Glutamatergic neuron (in vitro differentiated cells): Measurements from ENCODE around the gene CHERP. TPM values are rescaled to one million over a fixed set of nuclear protein-coding genes. Genes with fewer than 3 reads are reported as not detected.
"Not testable (repeated sequence)": the region's sequence is repeated elsewhere in the genome, so short reads cannot be mapped to it uniquely, and the experiment has no call there.

Source experiments
- DNase-seq: peaks from one replicate; pipeline ENCODE4 v3.0.0; 2022
- H3K27ac Mint-ChIP-seq: one replicate; pipeline ENCODE4 v1.8.0; 2020; ENCODE audit warnings: mild to moderate bottlenecking, mixed read lengths, inconsistent platforms; ENCODE audit not compliant: unreplicated experiment
- H3K27me3 Mint-ChIP-seq: one replicate; pipeline ENCODE4 v1.8.0; 2020; ENCODE audit warnings: mild to moderate bottlenecking, moderate library complexity, mixed read lengths, inconsistent platforms; ENCODE audit not compliant: unreplicated experiment
- H3K36me3 Mint-ChIP-seq: one replicate; pipeline ENCODE4 v1.8.0; 2020; ENCODE audit warnings: mild to moderate bottlenecking, mixed read lengths, inconsistent platforms; ENCODE audit not compliant: unreplicated experiment
- H3K4me1 Mint-ChIP-seq: one replicate; pipeline ENCODE4 v1.8.0; 2020; ENCODE audit warnings: mild to moderate bottlenecking, low read depth, mixed read lengths, inconsistent platforms; ENCODE audit not compliant: unreplicated experiment
- H3K4me3 Mint-ChIP-seq: one replicate; pipeline ENCODE4 v1.8.0; 2020; ENCODE audit warnings: mild to moderate bottlenecking, mixed read lengths, inconsistent platforms; ENCODE audit not compliant: unreplicated experiment
- H3K9me3 Mint-ChIP-seq: one replicate; pipeline ENCODE4 v1.8.0; 2020; ENCODE audit warnings: mild to moderate bottlenecking, moderate library complexity, mixed read lengths, inconsistent platforms; ENCODE audit not compliant: unreplicated experiment
- total RNA-seq: library from RNA; stranded (reverse); fragmentation: NEBNext Ultra II Directional; extraction: Animal tissue kit (Norgen Biotek cat#: 25700); gene quantifications from one replicate; pipeline ENCODE4 v1.2.1, GENCODE V29; 2021; ENCODE audit not compliant: unreplicated experiment
- TF ChIP-seq, protein P1 (sequence below): fragments of 200-600 bp; sonication (generic); IDR thresholded peaks from one replicate; pipeline ENCODE4 v1.5.0; 2021; ENCODE audit not compliant: partially characterized antibody, unreplicated experiment

Gene CHERP
- total RNA-seq, 1 donor from 2014 or later: 50.7 TPM

DNA sequence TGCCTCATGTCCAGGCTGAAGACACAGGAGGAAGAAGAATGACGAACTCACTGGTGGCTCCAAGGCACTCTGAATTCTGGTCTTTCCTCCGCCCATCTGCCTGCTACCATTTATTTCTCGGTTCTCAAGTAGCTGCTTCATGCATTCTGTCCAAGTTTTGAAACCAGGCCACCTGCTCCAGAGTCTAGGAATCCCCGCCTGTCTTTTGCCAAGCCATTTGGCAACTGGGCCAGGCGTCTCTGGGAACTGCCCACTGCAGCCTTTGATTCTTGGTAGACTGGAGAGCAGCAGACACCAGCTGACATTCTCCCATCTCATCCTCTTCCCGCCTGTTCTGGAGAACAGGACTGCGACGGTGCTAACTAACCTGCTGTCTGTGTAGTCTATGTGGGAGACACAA is 19.1 kb upstream of the CHERP start:
- Mint-ChIP-seq H3K9me3 (no peaks in the 10 kb centered on the region), H3K36me3 (peaks cover 2% of the 10 kb centered on the region), H3K4me3 (no peak overlapping the region), H3K27me3 (no peaks in the 10 kb centered on the region), H3K4me1 (no peaks in the 10 kb centered on the region), H3K27ac (no peak overlapping the region)
- DNase-seq: no peak
- TF ChIP-seq, protein P1, sequence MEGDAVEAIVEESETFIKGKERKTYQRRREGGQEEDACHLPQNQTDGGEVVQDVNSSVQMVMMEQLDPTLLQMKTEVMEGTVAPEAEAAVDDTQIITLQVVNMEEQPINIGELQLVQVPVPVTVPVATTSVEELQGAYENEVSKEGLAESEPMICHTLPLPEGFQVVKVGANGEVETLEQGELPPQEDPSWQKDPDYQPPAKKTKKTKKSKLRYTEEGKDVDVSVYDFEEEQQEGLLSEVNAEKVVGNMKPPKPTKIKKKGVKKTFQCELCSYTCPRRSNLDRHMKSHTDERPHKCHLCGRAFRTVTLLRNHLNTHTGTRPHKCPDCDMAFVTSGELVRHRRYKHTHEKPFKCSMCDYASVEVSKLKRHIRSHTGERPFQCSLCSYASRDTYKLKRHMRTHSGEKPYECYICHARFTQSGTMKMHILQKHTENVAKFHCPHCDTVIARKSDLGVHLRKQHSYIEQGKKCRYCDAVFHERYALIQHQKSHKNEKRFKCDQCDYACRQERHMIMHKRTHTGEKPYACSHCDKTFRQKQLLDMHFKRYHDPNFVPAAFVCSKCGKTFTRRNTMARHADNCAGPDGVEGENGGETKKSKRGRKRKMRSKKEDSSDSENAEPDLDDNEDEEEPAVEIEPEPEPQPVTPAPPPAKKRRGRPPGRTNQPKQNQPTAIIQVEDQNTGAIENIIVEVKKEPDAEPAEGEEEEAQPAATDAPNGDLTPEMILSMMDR: no peak

- Mint-ChIP-seq H3K9me3 (no peaks in the 10 kb centered on the region), H3K36me3 (no peaks in the 10 kb centered on the region), H3K27me3 (no peaks in the 10 kb centered on the region), H3K4me3 (no peak overlapping the region), H3K4me1 (no peaks in the 10 kb centered on the region), H3K27ac (no peak overlapping the region)
- TF ChIP-seq, protein P1: no peak
- DNase-seq: no peak
Observed at GRCh38 chr19:16559780-16560276, 17.6 kb upstream of the CHERP start.

GRCh38 chr19:16554776-16555175 is 12.5 kb upstream of the CHERP start:
- no peak overlapping the region for H3K27ac Mint-ChIP-seq
- TF ChIP-seq, protein P1: no peak
- no peaks in the 10 kb centered on the region for H3K4me1 Mint-ChIP-seq
- H3K27me3 Mint-ChIP-seq: peaks cover 2% of the 10 kb centered on the region
- no peak overlapping the region for H3K4me3 Mint-ChIP-seq
- no peaks in the 10 kb centered on the region for H3K36me3 Mint-ChIP-seq
- no peak for DNase-seq
- no peaks in the 10 kb centered on the region for H3K9me3 Mint-ChIP-seq

DNA sequence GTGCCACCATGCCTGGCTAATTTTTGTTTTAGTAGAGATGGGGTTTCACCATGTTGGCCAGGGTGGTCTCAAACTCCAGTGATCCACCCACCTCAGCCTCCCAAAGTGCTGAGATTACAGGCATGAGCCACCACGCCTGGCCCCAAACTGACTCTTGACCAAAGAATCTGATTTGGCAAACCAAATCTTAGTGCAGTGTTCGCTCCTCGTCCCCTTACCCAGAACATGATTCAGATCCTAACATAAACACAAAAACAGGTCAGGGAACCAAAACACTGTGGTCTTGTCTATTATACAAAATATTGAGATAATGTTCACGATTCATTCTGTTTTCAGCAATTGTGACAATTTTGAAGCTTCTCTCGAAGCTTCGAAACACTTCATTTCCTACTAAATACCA is 9.7 kb upstream of the CHERP start:
- not testable (repeated sequence) for H3K27me3 Mint-ChIP-seq, H3K36me3 Mint-ChIP-seq, H3K4me1 Mint-ChIP-seq, H3K9me3 Mint-ChIP-seq, H3K4me3 Mint-ChIP-seq, DNase-seq, H3K27ac Mint-ChIP-seq

GRCh38 chr19:16548956-16549355 is 6.7 kb upstream of the CHERP start:
- H3K27ac Mint-ChIP-seq: no peak overlapping the region
- peaks cover 2% of the 10 kb centered on the region for H3K4me1 Mint-ChIP-seq
- H3K27me3 Mint-ChIP-seq: peaks cover 3% of the 10 kb centered on the region
- H3K36me3 Mint-ChIP-seq: no peaks in the 10 kb centered on the region
- no peak for DNase-seq
- no peak overlapping the region for H3K4me3 Mint-ChIP-seq
- TF ChIP-seq, protein P1: no peak
- H3K9me3 Mint-ChIP-seq: no peaks in the 10 kb centered on the region
